Upper lobe of right lung (tissue), 1 donor: Measurements from ENCODE around the gene CBY3. TPM values are rescaled to one million over a fixed set of nuclear protein-coding genes. Genes with fewer than 3 reads are reported as not detected.
"Not testable (repeated sequence)": the region's sequence is repeated elsewhere in the genome, so short reads cannot be mapped to it uniquely, and the experiment has no call there.

ENCODE experiments used
- ATAC-seq: fragments of 200-7000 bp; cut with Tn5 transposase; one replicate; pipeline ENCODE4 v1.9.1; 2020; ENCODE audit warnings: mild to moderate bottlenecking, moderate library complexity
- DNase-seq: peaks from one replicate; pipeline ENCODE4 v3.0.0-alpha.2; 2020
- H3K27ac ChIP-seq: fragments of 200-600 bp; one replicate; pipeline ENCODE4 v1.8.0; 2022
- H3K27me3 ChIP-seq: fragments of 200-600 bp; one replicate; pipeline ENCODE4 v1.8.0; 2022; ENCODE audit warnings: mild to moderate bottlenecking
- H3K36me3 ChIP-seq: fragments of 200-600 bp; one replicate; pipeline ENCODE4 v1.8.0; 2022
- H3K4me1 ChIP-seq: fragments of 200-600 bp; one replicate; pipeline ENCODE4 v1.8.0; 2022
- H3K4me3 ChIP-seq: fragments of 200-600 bp; one replicate; pipeline ENCODE4 v1.8.0; 2022; ENCODE audit warnings: mild to moderate bottlenecking
- H3K9me3 ChIP-seq: fragments of 200-600 bp; one replicate; pipeline ENCODE4 v1.8.0; 2022
- CTCF ChIP-seq: fragments of 200-600 bp; IDR thresholded peaks from one replicate; pipeline ENCODE4 v1.8.0; 2022; ENCODE audit warnings: antibody characterized with exemption
- intact Hi-C: fragments of 100-400 bp; cut with DNase I; formaldehyde crosslinking; loops from one replicate; pipeline ENCODE4 v1.11.0; 2022
- total RNA-seq: library from RNA; stranded (reverse); fragmentation: NEBNext Ultra II Directional; extraction: Animal tissue kit (Norgen Biotek cat#: 25700); gene quantifications from one replicate; pipeline ENCODE4 v1.2.1, GENCODE V29; 2021
- donor health status: DM: no; HTN: yes; CAD: no; lungs with severe emphysema.

CBY3 gene
- total RNA-seq, 1 donor from 2014 or later: not detected

GRCh38 chr5:179698935-179699615 is 18.2 kb upstream of the CBY3 start, which contains the start of gene CANX:
Gene CANX, plus strand, starts transcription at chr5:179698967. Its CDS starts 6,715 bp downstream, at chr5:179705682.
- TF ChIP-seq CTCF: no peak
- H3K27ac ChIP-seq: peak within 1 kb of the TSS; percentile 99
- ATAC-seq (peak; percentile 22), DNase-seq (no peak)
- intact Hi-C loops: no loop called here
- H3K27me3 ChIP-seq: no peaks in the 10 kb centered on the region
- H3K4me3 ChIP-seq: peak within 1 kb of the TSS; percentile 100
- H3K9me3 ChIP-seq: no peaks in the 10 kb centered on the region
- peaks cover 27% of the 10 kb centered on the region for H3K4me1 ChIP-seq
- no peaks in the 10 kb centered on the region for H3K36me3 ChIP-seq

- H3K9me3 ChIP-seq: no peaks in the 10 kb centered on the region
- intact Hi-C loops: no loop called here
- H3K4me3 ChIP-seq: peak overlapping the region; percentile 100
- H3K27me3 ChIP-seq: no peaks in the 10 kb centered on the region
- H3K27ac ChIP-seq: peak overlapping the region; percentile 99
- ATAC-seq: peak; percentile 96
- peaks cover 27% of the 10 kb centered on the region for H3K4me1 ChIP-seq
- no peak for TF ChIP-seq CTCF
- no peaks in the 10 kb centered on the region for H3K36me3 ChIP-seq
- peak; percentile 100 for DNase-seq
Observed at GRCh38 chr5:179697993-179698934, 17.4 kb upstream of the CBY3 start.

- DNase-seq: peak; percentile 51
- H3K9me3 ChIP-seq, H3K36me3 ChIP-seq, intact Hi-C loops, ATAC-seq, H3K27me3 ChIP-seq: not testable (repeated sequence)
- Histone ChIP-seq H3K27ac (peak overlapping the region; percentile 99), H3K4me3 (peak overlapping the region; percentile 100), H3K4me1 (peaks cover 27% of the 10 kb centered on the region)
Observed at GRCh38 chr5:179697543-179697942, 16.7 kb upstream of the CBY3 start.

GRCh38 chr5:179697108-179697507 is 16.3 kb upstream of the CBY3 start:
- DNase-seq: no peak
- no peak for TF ChIP-seq CTCF
- no peaks in the 10 kb centered on the region for H3K36me3 ChIP-seq
- no peak for ATAC-seq
- H3K4me3 ChIP-seq: no peak overlapping the region
- no peaks in the 10 kb centered on the region for H3K9me3 ChIP-seq
- intact Hi-C loops: no loop called here
- H3K27me3 ChIP-seq: no peaks in the 10 kb centered on the region
- H3K4me1 ChIP-seq: peaks cover 22% of the 10 kb centered on the region
- H3K27ac ChIP-seq: peak overlapping the region; percentile 99

- DNase-seq (no peak), ATAC-seq (no peak)
- H3K4me3 ChIP-seq: no peak overlapping the region
- intact Hi-C loops: no loop called here
- peaks cover 19% of the 10 kb centered on the region for H3K4me1 ChIP-seq
- no peak overlapping the region for H3K27ac ChIP-seq
- no peaks in the 10 kb centered on the region for H3K9me3 ChIP-seq
- H3K27me3 ChIP-seq: no peaks in the 10 kb centered on the region
- TF ChIP-seq CTCF: no peak
- H3K36me3 ChIP-seq: no peaks in the 10 kb centered on the region
Observed at GRCh38 chr5:179696603-179697002, 15.8 kb upstream of the CBY3 start.

GRCh38 chr5:179694561-179694960 is 13.7 kb upstream of the CBY3 start:
- Histone ChIP-seq H3K36me3 (no peaks in the 10 kb centered on the region), H3K4me1 (peaks cover 8% of the 10 kb centered on the region), H3K27me3 (no peaks in the 10 kb centered on the region), H3K9me3 (no peaks in the 10 kb centered on the region), H3K27ac (no peak overlapping the region), H3K4me3 (no peak overlapping the region)
- TF ChIP-seq CTCF: no peak
- intact Hi-C loops: no loop called here
- DNase-seq: no peak
- no peak for ATAC-seq

GRCh38 chr5:179689212-179689611 is 8.4 kb upstream of the CBY3 start:
- H3K4me3 ChIP-seq, H3K36me3 ChIP-seq, ATAC-seq, H3K4me1 ChIP-seq, H3K27me3 ChIP-seq, intact Hi-C loops, H3K27ac ChIP-seq, H3K9me3 ChIP-seq, DNase-seq: not testable (repeated sequence)
